Hematopoietic multipotent progenitor cell treated with erythropoietin and hydrocortisone succinate and interleukin-3 and kit ligand, for 15 days (in vitro differentiated cells): ENCODE data around the gene MAGOHB.
A peak's percentile ranks its signal among the peaks of the same experiment; 100 is the strongest.
"Not testable (repeated sequence)": the region's sequence is repeated elsewhere in the genome, so short reads cannot be mapped to it uniquely, and the experiment has no call there.

Experiments used
- DNase-seq: peaks from one replicate; pipeline ENCODE4 v3.0.0-alpha.2; 2015; ENCODE audit warnings: low spot score

Gene MAGOHB

GRCh38 chr12:10613349-10614055 is at the start of gene MAGOHB:
Gene MAGOHB (minus strand): TSS chr12:10613609. CDS start chr12:10613532, 77 bp downstream.
- DNase-seq: peak; percentile 96

- DNase-seq: no peak
Measured at GRCh38 chr12:10661338-10661737, 47.9 kb upstream of the MAGOHB start.

GRCh38 chr12:10654003-10654402 is 40.6 kb upstream of the MAGOHB start:
- no peak for DNase-seq

- DNase-seq: no peak
Measured at GRCh38 chr12:10652192-10652591, 38.8 kb upstream of the MAGOHB start.

GRCh38 chr12:10646576-10646975 is 33.2 kb upstream of the MAGOHB start:
- DNase-seq: not testable (repeated sequence)

- DNase-seq: no peak
Measured at GRCh38 chr12:10645910-10646309, 32.5 kb upstream of the MAGOHB start.

- DNase-seq: no peak
Measured at GRCh38 chr12:10641735-10642500, 28.5 kb upstream of the MAGOHB start.

- DNase-seq: no peak
Measured at GRCh38 chr12:10638728-10639127, 25.3 kb upstream of the MAGOHB start.

GRCh38 chr12:10636611-10637010 is 23.2 kb upstream of the MAGOHB start:
- DNase-seq: no peak

- DNase-seq: no peak
Measured at GRCh38 chr12:10636124-10636523, 22.7 kb upstream of the MAGOHB start.

- no peak for DNase-seq
Measured at GRCh38 chr12:10635306-10635705, 21.9 kb upstream of the MAGOHB start.

GRCh38 chr12:10634427-10634826 is 21.0 kb upstream of the MAGOHB start:
- no peak for DNase-seq

- DNase-seq: no peak
Measured at GRCh38 chr12:10633541-10633940, 20.1 kb upstream of the MAGOHB start.

GRCh38 chr12:10632226-10632625 is 18.8 kb upstream of the MAGOHB start:
- DNase-seq: no peak

- no peak for DNase-seq
Measured at GRCh38 chr12:10624605-10625004, 11.2 kb upstream of the MAGOHB start.

- no peak for DNase-seq
Measured at GRCh38 chr12:10623131-10623530, 9.7 kb upstream of the MAGOHB start.

- no peak for DNase-seq
Measured at GRCh38 chr12:10621278-10621677, 7.9 kb upstream of the MAGOHB start.

GRCh38 chr12:10620078-10620779 is 6.8 kb upstream of the MAGOHB start:
- DNase-seq: no peak

GRCh38 chr12:10618338-10618987 is 5.1 kb upstream of the MAGOHB start:
- DNase-seq: no peak

- no peak for DNase-seq
Measured at GRCh38 chr12:10617863-10618262, 4.5 kb upstream of the MAGOHB start.

- DNase-seq: no peak
Measured at GRCh38 chr12:10615532-10615931, 2.1 kb upstream of the MAGOHB start.

GRCh38 chr12:10614056-10614370 is 604 bp upstream of the MAGOHB start:
- DNase-seq: no peak

- no peak for DNase-seq
Measured at GRCh38 chr12:10612984-10613348, 443 bp downstream of the MAGOHB start.
